Hepatic stellate cell (primary cell): ENCODE measurements around the gene SLC4A3.

Experiments used
- DNase-seq: peaks from one replicate; pipeline ENCODE4 v3.0.0; 2011; ENCODE audit warnings: low spot score

Gene SLC4A3

GRCh38 chr2:219627103-219628100 lies at the start of gene SLC4A3:
Gene SLC4A3, plus strand, starts transcription at chr2:219627630. Its CDS starts 363 bp downstream, at chr2:219627993.
- peak; percentile 82 for DNase-seq

GRCh38 chr2:219578811-219579613 lies 48.4 kb upstream of the SLC4A3 start:
- DNase-seq, result no peak

GRCh38 chr2:219581346-219581745 lies 46.1 kb upstream of the SLC4A3 start:
- DNase-seq, result no peak

GRCh38 chr2:219591091-219591490 lies 36.3 kb upstream of the SLC4A3 start:
- DNase-seq, result no peak

GRCh38 chr2:219592736-219593135 lies 34.7 kb upstream of the SLC4A3 start:
- DNase-seq, result no peak

- no peak for DNase-seq
Observed at GRCh38 chr2:219593154-219593553, 34.3 kb upstream of the SLC4A3 start.

- no peak for DNase-seq
Observed at GRCh38 chr2:219595256-219595655, 32.2 kb upstream of the SLC4A3 start.

GRCh38 chr2:219596954-219597551 lies 30.4 kb upstream of the SLC4A3 start:
- peak; percentile 29 for DNase-seq

GRCh38 chr2:219597552-219598307 lies 29.7 kb upstream of the SLC4A3 start, which contains the start of gene STK11IP:
Gene STK11IP, plus strand, starts transcription at chr2:219597857. Its CDS starts 263 bp downstream, at chr2:219598120.
- peak; percentile 99 for DNase-seq

- DNase-seq, result no peak
Observed at GRCh38 chr2:219598308-219599078, 28.9 kb upstream of the SLC4A3 start.

GRCh38 chr2:219603771-219604170 lies 23.7 kb upstream of the SLC4A3 start:
- DNase-seq, result no peak

GRCh38 chr2:219605607-219605954 lies 21.8 kb upstream of the SLC4A3 start:
- DNase-seq, result no peak

GRCh38 chr2:219607931-219608330 lies 19.5 kb upstream of the SLC4A3 start:
- no peak for DNase-seq

- no peak for DNase-seq
Observed at GRCh38 chr2:219608399-219608964, 18.9 kb upstream of the SLC4A3 start.

- no peak for DNase-seq
Observed at GRCh38 chr2:219609149-219609750, 18.2 kb upstream of the SLC4A3 start.

GRCh38 chr2:219611306-219611705 lies 16.1 kb upstream of the SLC4A3 start:
- no peak for DNase-seq

GRCh38 chr2:219611866-219612576 lies 15.4 kb upstream of the SLC4A3 start:
- no peak for DNase-seq

- no peak for DNase-seq
Observed at GRCh38 chr2:219612577-219613286, 14.7 kb upstream of the SLC4A3 start.
